MCF 10A (cell line): Measurements from ENCODE around the gene WSCD1. TPM values are rescaled to one million over a fixed set of nuclear protein-coding genes. Genes with fewer than 3 reads are reported as not detected.

Source experiments
- BruUV-seq: library from RNA; stranded (reverse); fragments of 400-500 nt; replicated peaks from 2 replicates; lab custom pipeline; 2021; lab: Mats Ljungman, UMichigan
- CTCF ChIA-PET: fragments of 300-600 bp; sonication (Branson Sonifier 250); formaldehyde crosslinking; extraction: SDS; loops from one replicate; lab custom pipeline; 2021; ENCODE audit warnings: antibody characterized with exemption, inconsistent platforms; lab: Yijun Ruan, JAX
- POLR2A ChIA-PET: fragments of 300-600, 350-650 bp; sonication (Branson Sonifier 250); formaldehyde crosslinking; extraction: SDS; loops from one replicate; lab custom pipeline; 2020; ENCODE audit warnings: antibody characterized with exemption, inconsistent platforms; lab: Yijun Ruan, JAX
- DNase-seq: peaks from one replicate; pipeline ENCODE4 v3.0.0-alpha.2; 2018; ENCODE audit not compliant: unreplicated experiment
- H3K27ac Mint-ChIP-seq: one replicate; pipeline ENCODE4 v1.8.0; 2022; ENCODE audit warnings: mild to moderate bottlenecking, low read depth, mixed read lengths; ENCODE audit not compliant: unreplicated experiment
- H3K27me3 Mint-ChIP-seq: one replicate; pipeline ENCODE4 v1.8.0; 2022; ENCODE audit warnings: mixed read lengths; ENCODE audit not compliant: insufficient read depth, unreplicated experiment
- H3K36me3 Mint-ChIP-seq: one replicate; pipeline ENCODE4 v1.8.0; 2022; ENCODE audit warnings: mild to moderate bottlenecking, moderate library complexity, mixed read lengths; ENCODE audit not compliant: insufficient read depth, unreplicated experiment
- H3K4me1 Mint-ChIP-seq: one replicate; pipeline ENCODE4 v1.8.0; 2022; ENCODE audit warnings: mixed read lengths; ENCODE audit not compliant: insufficient read depth, unreplicated experiment
- H3K4me3 Mint-ChIP-seq: one replicate; pipeline ENCODE4 v1.8.0; 2022; ENCODE audit warnings: mild to moderate bottlenecking, moderate library complexity, mixed read lengths; ENCODE audit not compliant: unreplicated experiment
- H3K9me3 Mint-ChIP-seq: one replicate; pipeline ENCODE4 v1.8.0; 2022; ENCODE audit warnings: mixed read lengths; ENCODE audit not compliant: unreplicated experiment
- CTCF ChIP-seq: fragments of 200-600 bp; IDR thresholded peaks from one replicate; pipeline ENCODE4 v1.8.0; 2022; ENCODE audit warnings: antibody characterized with exemption, mild to moderate bottlenecking; ENCODE audit not compliant: unreplicated experiment
- intact Hi-C: fragments of 100-400 bp; cut with micrococcal nuclease; formaldehyde crosslinking; loops from 2 replicates; pipeline ENCODE4 v1.14.1; 2022
- total RNA-seq: library from RNA; stranded (reverse); gene quantifications from 2 replicates; pipeline ENCODE4 v1.2.3, GENCODE V29; 2022

WSCD1 gene
- total RNA-seq, 1 experiment from 2014 or later, result not detected

DNA sequence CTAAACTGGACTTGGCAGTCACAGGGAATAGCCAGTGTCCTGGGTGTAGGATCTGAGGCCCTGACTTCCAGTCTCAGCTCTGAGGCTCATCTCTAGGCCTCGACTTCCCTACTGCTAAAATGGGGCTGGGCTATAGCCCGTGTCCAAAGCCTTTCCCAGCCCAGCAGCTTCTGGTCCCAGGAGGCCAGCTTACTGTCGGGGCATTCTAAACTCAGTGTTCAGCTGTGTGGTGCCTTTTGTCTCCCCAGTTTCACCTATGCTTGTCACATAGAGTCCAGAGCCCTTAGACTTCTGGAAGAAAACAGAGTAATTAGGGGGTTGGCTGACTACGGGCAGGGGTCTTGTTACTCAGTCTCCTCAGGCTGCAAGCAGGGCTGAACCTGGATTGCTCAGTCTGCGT lies 94.8 kb downstream of the WSCD1 start:
- H3K27ac Mint-ChIP-seq, result no peak overlapping the region
- peaks cover 63% of the 10 kb centered on the region for H3K27me3 Mint-ChIP-seq
- H3K36me3 Mint-ChIP-seq, result peaks cover 6% of the 10 kb centered on the region
- CTCF ChIA-PET, result no interaction called here
- intact Hi-C loops, result no loop called here
- peaks cover 10% of the 10 kb centered on the region for H3K4me1 Mint-ChIP-seq
- no peak for DNase-seq
- H3K9me3 Mint-ChIP-seq, result no peaks in the 10 kb centered on the region
- BruUV-seq, result no TSS peak
- POLR2A ChIA-PET, result no interaction called here
- no peak overlapping the region for H3K4me3 Mint-ChIP-seq
- no peak for TF ChIP-seq CTCF

DNA sequence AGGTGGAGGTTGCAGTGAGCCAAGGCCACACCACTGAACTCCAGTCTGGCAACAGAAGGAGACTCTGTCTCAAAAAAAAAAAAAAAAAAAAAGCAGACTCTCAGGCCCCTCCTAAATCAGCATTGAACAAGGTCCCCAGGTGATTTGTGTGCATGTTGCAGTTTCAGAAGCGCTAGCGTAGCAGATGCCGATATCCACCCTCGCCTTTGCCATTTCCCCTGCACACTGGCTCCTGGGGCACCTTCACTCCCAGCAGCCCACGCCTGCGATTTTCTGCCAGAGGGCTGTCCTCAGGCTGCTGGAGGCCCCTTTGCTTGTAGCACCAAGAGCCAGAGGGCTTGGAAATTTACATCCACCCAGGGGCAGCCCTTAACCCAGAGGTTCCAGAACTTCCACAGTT lies 95.6 kb downstream of the WSCD1 start:
- ChIA-PET POLR2A (no interaction called here), CTCF (no interaction called here)
- Mint-ChIP-seq H3K27me3 (peaks cover 66% of the 10 kb centered on the region), H3K9me3 (no peaks in the 10 kb centered on the region), H3K36me3 (peaks cover 6% of the 10 kb centered on the region), H3K27ac (no peak overlapping the region), H3K4me3 (no peak overlapping the region), H3K4me1 (peaks cover 10% of the 10 kb centered on the region)
- no peak for DNase-seq
- no TSS peak for BruUV-seq
- intact Hi-C loops, result no loop called here
- TF ChIP-seq CTCF, result no peak

GRCh38 chr17:6166492-6167179 lies 96.5 kb downstream of the WSCD1 start:
- DNase-seq, result no peak
- CTCF ChIA-PET, result no interaction called here
- BruUV-seq, result no TSS peak
- intact Hi-C loops, result no loop called here
- Mint-ChIP-seq H3K9me3 (peaks cover 4% of the 10 kb centered on the region), H3K4me1 (peaks cover 10% of the 10 kb centered on the region), H3K27me3 (peaks cover 72% of the 10 kb centered on the region), H3K36me3 (peaks cover 2% of the 10 kb centered on the region), H3K27ac (no peak overlapping the region), H3K4me3 (no peak overlapping the region)
- POLR2A ChIA-PET, result no interaction called here
- TF ChIP-seq CTCF, result no peak

- intact Hi-C loops, result no loop called here
- Mint-ChIP-seq H3K4me1 (peaks cover 10% of the 10 kb centered on the region), H3K36me3 (no peaks in the 10 kb centered on the region), H3K4me3 (no peak overlapping the region), H3K27ac (no peak overlapping the region), H3K9me3 (peaks cover 5% of the 10 kb centered on the region), H3K27me3 (peaks cover 72% of the 10 kb centered on the region)
- no peak for DNase-seq
- no TSS peak for BruUV-seq
- no peak for TF ChIP-seq CTCF
- ChIA-PET CTCF (interaction anchor here (0.5 kb wide), 1 partner anchor 230 kb away, joined by 4 read pairs; no protein-coding TSS in a partner anchor), POLR2A (no interaction called here)
These were observed 98.1 kb downstream of the WSCD1 start for GRCh38 chr17:6168296-6168695.
